Neural cell (in vitro differentiated cells): Measurements from ENCODE around the gene LANCL2. TPM values are rescaled to one million over a fixed set of nuclear protein-coding genes. Genes with fewer than 3 reads are reported as not detected.

Source experiments
- H2AFZ ChIP-seq: fragments of 200-600, 300-800 bp; sonication (generic), shearing (Covaris generic); 2 replicates; pipeline ENCODE4 v1.6.0; 2014; ENCODE audit warnings: low read depth, mild to moderate bottlenecking, antibody characterized with exemption, low read length, moderate library complexity
- H3F3A ChIP-seq: fragments of 200-600 bp; shearing (Covaris generic); 2 replicates; pipeline ENCODE4 v1.6.1; 2016; ENCODE audit warnings: mild to moderate bottlenecking, moderate library complexity, mixed read lengths, antibody characterized with exemption, low read length; ENCODE audit not compliant: insufficient read depth, poor library complexity, severe bottlenecking
- H3K27ac ChIP-seq: fragments of 200-600, 300-800 bp; sonication (generic), shearing (Covaris generic); 2 replicates; pipeline ENCODE4 v1.5.1; 2014; ENCODE audit warnings: mild to moderate bottlenecking, low read length, moderate library complexity
- H3K27me3 ChIP-seq: fragments of 300-800, 200-600 bp; sonication (generic), shearing (Covaris generic); 2 replicates; pipeline ENCODE4 v1.6.0; 2014; ENCODE audit warnings: mild to moderate bottlenecking, low read depth, low read length, moderate library complexity; ENCODE audit not compliant: insufficient read depth
- H3K36me3 ChIP-seq: fragments of 300-800, 200-600 bp; sonication (generic), shearing (Covaris generic); 2 replicates; pipeline ENCODE4 v1.5.1; 2014; ENCODE audit warnings: mild to moderate bottlenecking, antibody characterized with exemption, low read length, moderate library complexity; ENCODE audit not compliant: insufficient read depth
- H3K4me2 ChIP-seq: fragments of 300-800, 200-600 bp; sonication (generic), shearing (Covaris generic); 2 replicates; pipeline ENCODE4 v1.6.0; 2014; ENCODE audit warnings: mild to moderate bottlenecking, low read length
- H3K4me3 ChIP-seq: fragments of 300-800, 200-600 bp; sonication (generic), shearing (Covaris generic); 2 replicates; pipeline ENCODE4 v1.5.1; 2014; ENCODE audit warnings: mild to moderate bottlenecking, low read length, moderate library complexity
- H3K79me2 ChIP-seq: fragments of 200-600 bp; shearing (Covaris generic); replicated peaks from 2 replicates; pipeline ENCODE4 v1.6.0; 2014; ENCODE audit warnings: mild to moderate bottlenecking, low read length, moderate library complexity; ENCODE audit not compliant: insufficient read depth
- H3K9ac ChIP-seq: fragments of 300-800, 200-600 bp; sonication (generic), shearing (Covaris generic); 2 replicates; pipeline ENCODE4 v1.6.1; 2016; ENCODE audit warnings: mild to moderate bottlenecking, low read length, mixed read lengths
- H3K9me2 ChIP-seq: fragments of 200-600 bp; shearing (Covaris generic); 2 replicates; pipeline ENCODE4 v1.6.1; 2016; ENCODE audit warnings: mild to moderate bottlenecking, low read length, mixed read lengths; ENCODE audit not compliant: insufficient read depth
- H3K9me3 ChIP-seq: fragments of 200-600, 300-800 bp; sonication (generic), shearing (Covaris generic); 2 replicates; pipeline ENCODE4 v1.6.1; 2016; ENCODE audit warnings: mild to moderate bottlenecking, mixed run types, low read length, moderate library complexity, mixed read lengths
- H4K20me1 ChIP-seq: fragments of 200-600 bp; shearing (Covaris generic); 2 replicates; pipeline ENCODE4 v1.6.1; 2016; ENCODE audit warnings: mild to moderate bottlenecking, mixed run types; ENCODE audit not compliant: insufficient read depth
- CTCF ChIP-seq: fragments of 450-650 bp; IDR thresholded peaks from 2 replicates; pipeline ENCODE4 v1.5.1; 2014; ENCODE audit warnings: antibody characterized with exemption, mild to moderate bottlenecking, moderate library complexity; ENCODE audit not compliant: poor library complexity, severe bottlenecking
- EP300 ChIP-seq: fragments of 450-650 bp; conservative IDR thresholded peaks from 2 replicates; pipeline ENCODE4 v1.6.1; 2014; ENCODE audit warnings: antibody characterized with exemption, mild to moderate bottlenecking, moderate library complexity; ENCODE audit not compliant: poor library complexity, severe bottlenecking
- EZH2 ChIP-seq: fragments of 200-600, 300-800 bp; shearing (Covaris generic), sonication (generic); IDR thresholded peaks from 2 replicates; pipeline ENCODE4 v1.6.1; 2014; ENCODE audit warnings: antibody characterized with exemption, low read length, borderline replicate concordance, mild to moderate bottlenecking; ENCODE audit not compliant: insufficient read depth, poor library complexity, severe bottlenecking
- MXI1 ChIP-seq: fragments of 450-650 bp; conservative IDR thresholded peaks from 2 replicates; pipeline ENCODE4 v1.6.1; 2014; ENCODE audit warnings: antibody characterized with exemption, mild to moderate bottlenecking; ENCODE audit not compliant: poor library complexity, severe bottlenecking
- POLR2AphosphoS5 ChIP-seq: IDR thresholded peaks from 2 replicates; pipeline ENCODE4 v1.6.1; 2012
- RAD21 ChIP-seq: fragments of 450-650 bp; conservative IDR thresholded peaks from 2 replicates; pipeline ENCODE4 v1.6.1; 2014; ENCODE audit warnings: antibody characterized with exemption, mild to moderate bottlenecking, moderate library complexity
- REST ChIP-seq: IDR thresholded peaks from 2 replicates; pipeline ENCODE4 v1.6.1; 2012; ENCODE audit warnings: borderline replicate concordance
- SMC3 ChIP-seq: fragments of 450-650 bp; conservative IDR thresholded peaks from 2 replicates; pipeline ENCODE4 v1.6.1; 2014; ENCODE audit warnings: antibody characterized with exemption, mild to moderate bottlenecking, moderate library complexity; ENCODE audit not compliant: poor library complexity
- TAF1 ChIP-seq: IDR thresholded peaks from 2 replicates; pipeline ENCODE4 v1.6.1; 2012; ENCODE audit warnings: low read depth
- polyA plus RNA-seq: library from polyadenylated mRNA; depleted of rRNA; stranded (reverse); fragments of >200 nt; gene quantifications from 2 replicates; pipeline ENCODE4 v1.2.3, GENCODE V29; 2014

The LANCL2 gene
- polyA plus RNA-seq, 1 donor from 2014 or later: 51.2 TPM

- TF ChIP-seq REST: no peak
Measured at GRCh38 chr7:55343002-55343781, 21.9 kb upstream of the LANCL2 start (continued).

- no peak for TF ChIP-seq SMC3
- TF ChIP-seq REST: no peak
- TF ChIP-seq RAD21: no peak
- no peak for TF ChIP-seq POLR2AphosphoS5
- H3K36me3 ChIP-seq: no peaks in the 10 kb centered on the region
Measured at GRCh38 chr7:55343860-55344606, 21.1 kb upstream of the LANCL2 start.

DNA sequence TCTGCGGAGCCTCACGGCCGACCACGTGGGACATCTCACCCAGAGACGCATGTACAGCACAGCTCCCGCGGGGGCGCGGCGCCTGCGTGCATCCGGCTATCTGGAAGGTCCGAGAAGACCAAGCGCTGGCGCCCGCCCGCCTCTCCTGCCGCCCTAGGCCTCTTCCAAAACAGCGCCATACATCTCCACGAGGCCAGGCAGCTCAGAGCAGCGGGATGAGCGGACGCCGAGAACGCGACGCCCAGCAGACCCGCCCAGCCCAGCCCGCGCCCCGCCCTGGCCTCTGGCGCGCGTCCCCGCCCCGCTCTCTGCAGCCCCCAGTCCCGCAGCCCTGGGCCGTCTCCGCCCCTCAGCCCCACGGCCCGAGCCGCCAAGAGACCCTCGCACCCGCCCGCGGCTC is 20.3 kb upstream of the LANCL2 start:
- no peaks in the 10 kb centered on the region for H3K9me3 ChIP-seq
- H3K9me2 ChIP-seq: no peaks in the 10 kb centered on the region
- H3K9ac ChIP-seq: no peak overlapping the region
- no peaks in the 10 kb centered on the region for H3K36me3 ChIP-seq
- no peak overlapping the region for H3K4me2 ChIP-seq
- no peaks in the 10 kb centered on the region for H3F3A ChIP-seq
- no peaks in the 10 kb centered on the region for H4K20me1 ChIP-seq
- no peaks in the 10 kb centered on the region for H3K79me2 ChIP-seq
- no peak overlapping the region for H3K27ac ChIP-seq
- TF ChIP-seq EP300 (no peak), POLR2AphosphoS5 (no peak), TAF1 (no peak), RAD21 (no peak), REST (no peak), SMC3 (no peak), CTCF (no peak), EZH2 (no peak), MXI1 (no peak)
- H2AFZ ChIP-seq: no peak overlapping the region
- no peak overlapping the region for H3K4me3 ChIP-seq
- no peaks in the 10 kb centered on the region for H3K27me3 ChIP-seq

More at GRCh38 chr7:55343860-55344606, 21.1 kb upstream of the LANCL2 start:
- Histone ChIP-seq H3K9me3 (no peaks in the 10 kb centered on the region), H3K4me3 (no peak overlapping the region), H3K4me2 (no peak overlapping the region), H4K20me1 (no peaks in the 10 kb centered on the region), H3F3A (no peaks in the 10 kb centered on the region), H3K9ac (no peak overlapping the region), H2AFZ (no peak overlapping the region), H3K27ac (no peak overlapping the region), H3K79me2 (no peaks in the 10 kb centered on the region), H3K9me2 (no peaks in the 10 kb centered on the region), H3K27me3 (no peaks in the 10 kb centered on the region)
